ENCODE measurements around the gene TNNI2.
A peak's percentile ranks its signal among the peaks of the same experiment; 100 is the strongest.

The TNNI2 gene

GRCh38 chr11:1845561-1846452 lies 7.0 kb downstream of the TNNI2 start:
- no peak overlapping the region for H3K4me3 ChIP-seq (ENCODE audit: insufficient read depth, low read depth, low read length, poor library complexity, severe bottlenecking)
- H3K36me3 ChIP-seq (ENCODE audit: control insufficient read depth, insufficient read depth, low read length): no peaks in the 10 kb centered on the region
- no peaks in the 10 kb centered on the region for H3K27me3 ChIP-seq (replicated peaks; ENCODE audit: control insufficient read depth, insufficient read depth, low read length, poor library complexity, severe bottlenecking)
- H3K27ac ChIP-seq (ENCODE audit: insufficient read depth, low read length, poor library complexity, severe bottlenecking): peak overlapping the region; percentile 4
- no peak for DNase-seq
- no peaks in the 10 kb centered on the region for H3K9me3 ChIP-seq (ENCODE audit: control insufficient read depth, low read length)
- H3K4me1 ChIP-seq (ENCODE audit: control insufficient read depth, insufficient read depth, low read length, poor library complexity, severe bottlenecking): peaks cover 51% of the 10 kb centered on the region

GRCh38 chr11:1846453-1846932 lies 7.7 kb downstream of the TNNI2 start:
- H3K9me3 ChIP-seq (ENCODE audit: control insufficient read depth, low read length): no peaks in the 10 kb centered on the region
- no peak overlapping the region for H3K4me3 ChIP-seq (ENCODE audit: insufficient read depth, low read depth, low read length, poor library complexity, severe bottlenecking)
- H3K27me3 ChIP-seq (replicated peaks; ENCODE audit: control insufficient read depth, insufficient read depth, low read length, poor library complexity, severe bottlenecking): no peaks in the 10 kb centered on the region
- DNase-seq: no peak
- H3K36me3 ChIP-seq (ENCODE audit: control insufficient read depth, insufficient read depth, low read length): no peaks in the 10 kb centered on the region
- no peak overlapping the region for H3K27ac ChIP-seq (ENCODE audit: insufficient read depth, low read length, poor library complexity, severe bottlenecking)
- peaks cover 56% of the 10 kb centered on the region for H3K4me1 ChIP-seq (ENCODE audit: control insufficient read depth, insufficient read depth, low read length, poor library complexity, severe bottlenecking)

GRCh38 chr11:1847006-1847735 lies 8.4 kb downstream of the TNNI2 start:
- Histone ChIP-seq H3K27ac (ENCODE audit: insufficient read depth, low read length, poor library complexity, severe bottlenecking) (no peak overlapping the region), H3K36me3 (ENCODE audit: control insufficient read depth, insufficient read depth, low read length) (no peaks in the 10 kb centered on the region), H3K4me1 (ENCODE audit: control insufficient read depth, insufficient read depth, low read length, poor library complexity, severe bottlenecking) (peaks cover 63% of the 10 kb centered on the region), H3K27me3 (replicated peaks; ENCODE audit: control insufficient read depth, insufficient read depth, low read length, poor library complexity, severe bottlenecking) (no peaks in the 10 kb centered on the region), H3K9me3 (ENCODE audit: control insufficient read depth, low read length) (no peaks in the 10 kb centered on the region), H3K4me3 (ENCODE audit: insufficient read depth, low read depth, low read length, poor library complexity, severe bottlenecking) (no peak overlapping the region)
- DNase-seq: no peak

- Histone ChIP-seq H3K27me3 (replicated peaks; ENCODE audit: control insufficient read depth, insufficient read depth, low read length, poor library complexity, severe bottlenecking) (no peaks in the 10 kb centered on the region), H3K9me3 (ENCODE audit: control insufficient read depth, low read length) (no peaks in the 10 kb centered on the region), H3K27ac (ENCODE audit: insufficient read depth, low read length, poor library complexity, severe bottlenecking) (no peak overlapping the region), H3K4me3 (ENCODE audit: insufficient read depth, low read depth, low read length, poor library complexity, severe bottlenecking) (no peak overlapping the region), H3K36me3 (ENCODE audit: control insufficient read depth, insufficient read depth, low read length) (no peaks in the 10 kb centered on the region), H3K4me1 (ENCODE audit: control insufficient read depth, insufficient read depth, low read length, poor library complexity, severe bottlenecking) (peaks cover 68% of the 10 kb centered on the region)
- no peak for DNase-seq
Observed at GRCh38 chr11:1847926-1848639, 9.3 kb downstream of the TNNI2 start.

- Histone ChIP-seq H3K27me3 (replicated peaks; ENCODE audit: control insufficient read depth, insufficient read depth, low read length, poor library complexity, severe bottlenecking) (no peaks in the 10 kb centered on the region), H3K27ac (ENCODE audit: insufficient read depth, low read length, poor library complexity, severe bottlenecking) (peak overlapping the region; percentile 85), H3K4me1 (ENCODE audit: control insufficient read depth, insufficient read depth, low read length, poor library complexity, severe bottlenecking) (peaks cover 64% of the 10 kb centered on the region), H3K4me3 (ENCODE audit: insufficient read depth, low read depth, low read length, poor library complexity, severe bottlenecking) (no peak overlapping the region), H3K9me3 (ENCODE audit: control insufficient read depth, low read length) (no peaks in the 10 kb centered on the region), H3K36me3 (ENCODE audit: control insufficient read depth, insufficient read depth, low read length) (no peaks in the 10 kb centered on the region)
- no peak for DNase-seq
Observed at GRCh38 chr11:1848640-1849430, 10.1 kb downstream of the TNNI2 start.

GRCh38 chr11:1851468-1852180 lies 12.8 kb downstream of the TNNI2 start:
- Histone ChIP-seq H3K27ac (ENCODE audit: insufficient read depth, low read length, poor library complexity, severe bottlenecking) (peak overlapping the region; percentile 85), H3K4me1 (ENCODE audit: control insufficient read depth, insufficient read depth, low read length, poor library complexity, severe bottlenecking) (peaks cover 60% of the 10 kb centered on the region), H3K36me3 (ENCODE audit: control insufficient read depth, insufficient read depth, low read length) (peaks cover 7% of the 10 kb centered on the region), H3K9me3 (ENCODE audit: control insufficient read depth, low read length) (no peaks in the 10 kb centered on the region), H3K27me3 (replicated peaks; ENCODE audit: control insufficient read depth, insufficient read depth, low read length, poor library complexity, severe bottlenecking) (no peaks in the 10 kb centered on the region), H3K4me3 (ENCODE audit: insufficient read depth, low read depth, low read length, poor library complexity, severe bottlenecking) (peak overlapping the region; percentile 87)
- DNase-seq: no peak

- Histone ChIP-seq H3K9me3 (ENCODE audit: control insufficient read depth, low read length) (no peaks in the 10 kb centered on the region), H3K4me1 (ENCODE audit: control insufficient read depth, insufficient read depth, low read length, poor library complexity, severe bottlenecking) (peaks cover 66% of the 10 kb centered on the region), H3K27ac (ENCODE audit: insufficient read depth, low read length, poor library complexity, severe bottlenecking) (peak overlapping the region; percentile 85), H3K36me3 (ENCODE audit: control insufficient read depth, insufficient read depth, low read length) (peaks cover 9% of the 10 kb centered on the region), H3K4me3 (ENCODE audit: insufficient read depth, low read depth, low read length, poor library complexity, severe bottlenecking) (peak overlapping the region; percentile 87), H3K27me3 (replicated peaks; ENCODE audit: control insufficient read depth, insufficient read depth, low read length, poor library complexity, severe bottlenecking) (no peaks in the 10 kb centered on the region)
- DNase-seq: no peak
Observed at GRCh38 chr11:1852271-1852876, 13.6 kb downstream of the TNNI2 start.

GRCh38 chr11:1852877-1853276 lies 14.1 kb downstream of the TNNI2 start, which contains the start of gene LSP1:
Gene LSP1, plus strand, starts transcription at chr11:1853084. Its CDS starts 61 bp downstream, at chr11:1853145.
- DNase-seq: peak; percentile 64 to 79 (median 65)
- H3K36me3 ChIP-seq (ENCODE audit: control insufficient read depth, insufficient read depth, low read length): peaks cover 9% of the 10 kb centered on the region
- peak within 1 kb of the TSS; percentile 87 for H3K4me3 ChIP-seq (ENCODE audit: insufficient read depth, low read depth, low read length, poor library complexity, severe bottlenecking)
- H3K4me1 ChIP-seq (ENCODE audit: control insufficient read depth, insufficient read depth, low read length, poor library complexity, severe bottlenecking): peaks cover 70% of the 10 kb centered on the region
- H3K27me3 ChIP-seq (replicated peaks; ENCODE audit: control insufficient read depth, insufficient read depth, low read length, poor library complexity, severe bottlenecking): no peaks in the 10 kb centered on the region
- H3K27ac ChIP-seq (ENCODE audit: insufficient read depth, low read length, poor library complexity, severe bottlenecking): peak within 1 kb of the TSS; percentile 85
- H3K9me3 ChIP-seq (ENCODE audit: control insufficient read depth, low read length): no peaks in the 10 kb centered on the region
